Neutrophil (primary cell): ENCODE results near the gene EEF1AKMT1.

ENCODE experiments used
- H3K27ac ChIP-seq: fragments of 200-600 bp; sonication (generic); 2 replicates; pipeline ENCODE4 v1.5.1; 2016; ENCODE audit warnings: mild to moderate bottlenecking, moderate library complexity
- H3K27me3 ChIP-seq: fragments of 200-600 bp; sonication (generic); 2 replicates; pipeline ENCODE4 v1.6.0; 2016; ENCODE audit warnings: mild to moderate bottlenecking
- H3K36me3 ChIP-seq: fragments of 200-600 bp; sonication (generic); 2 replicates; pipeline ENCODE4 v1.5.1; 2017
- H3K4me1 ChIP-seq, 2 experiments: fragments of 200-600 bp in 1 of 2; sonication (generic) in 1 of 2; 1 replicate in 1 of 2; 2 replicates in 1 of 2; pipeline versions ENCODE4 v1.5.1 to v1.6.1; 2013 to 2016; ENCODE audit warnings: low read depth in 1 of 2, low read length in 1 of 2, mild to moderate bottlenecking in 1 of 2, moderate library complexity in 1 of 2; ENCODE audit not compliant: control insufficient read depth in 1 of 2, insufficient read depth in 1 of 2
- H3K4me3 ChIP-seq, 2 experiments: fragments of 200-600 bp in 1 of 2; sonication (generic) in 1 of 2; 1 replicate in 1 of 2; 2 replicates in 1 of 2; pipeline ENCODE4 v1.5.1; 2013 to 2016; ENCODE audit warnings: low read depth in 1 of 2, low read length in 1 of 2, mild to moderate bottlenecking in 1 of 2, moderate library complexity in 1 of 2
- H3K9me3 ChIP-seq: fragments of 200-600 bp; sonication (generic); 2 replicates; pipeline ENCODE4 v1.5.1; 2016
- CTCF ChIP-seq: fragments of 200-600 bp; sonication (generic); IDR thresholded peaks from 2 replicates; pipeline ENCODE4 v1.5.1; 2016; ENCODE audit warnings: antibody characterized with exemption

The EEF1AKMT1 gene

GRCh38 chr13:20801707-20802106, 27.9 kb upstream of the EEF1AKMT1 start:
- no peaks in the 10 kb centered on the region for H3K9me3 ChIP-seq
- TF ChIP-seq CTCF, result no peak
- peaks cover 19% of the 10 kb centered on the region for H3K36me3 ChIP-seq
- no peaks in the 10 kb centered on the region for H3K4me1 ChIP-seq
- no peak overlapping the region for H3K4me3 ChIP-seq
- H3K27ac ChIP-seq, result no peak overlapping the region
- no peaks in the 10 kb centered on the region for H3K27me3 ChIP-seq

GRCh38 chr13:20799726-20800416, 26.1 kb upstream of the EEF1AKMT1 start:
- no peak overlapping the region for H3K4me3 ChIP-seq
- no peaks in the 10 kb centered on the region for H3K27me3 ChIP-seq
- no peak for TF ChIP-seq CTCF
- peaks cover 21% of the 10 kb centered on the region for H3K36me3 ChIP-seq
- no peaks in the 10 kb centered on the region for H3K9me3 ChIP-seq
- H3K4me1 ChIP-seq, result no peaks in the 10 kb centered on the region
- H3K27ac ChIP-seq, result no peak overlapping the region

- Histone ChIP-seq H3K4me3 (no peak overlapping the region), H3K9me3 (no peaks in the 10 kb centered on the region), H3K36me3 (peaks cover 25% of the 10 kb centered on the region), H3K27me3 (no peaks in the 10 kb centered on the region), H3K27ac (no peak overlapping the region), H3K4me1 (no peaks in the 10 kb centered on the region)
- TF ChIP-seq CTCF, result no peak
Measured at GRCh38 chr13:20798027-20798426, 24.3 kb upstream of the EEF1AKMT1 start.

- no peaks in the 10 kb centered on the region for H3K9me3 ChIP-seq
- peaks cover 26% of the 10 kb centered on the region for H3K36me3 ChIP-seq
- H3K4me1 ChIP-seq, result no peaks in the 10 kb centered on the region
- H3K27me3 ChIP-seq, result no peaks in the 10 kb centered on the region
- no peak overlapping the region for H3K4me3 ChIP-seq
- TF ChIP-seq CTCF, result no peak
- H3K27ac ChIP-seq, result no peak overlapping the region
Measured at GRCh38 chr13:20796791-20797508, 23.2 kb upstream of the EEF1AKMT1 start.

GRCh38 chr13:20789665-20790064, 15.9 kb upstream of the EEF1AKMT1 start:
- Histone ChIP-seq H3K9me3 (no peaks in the 10 kb centered on the region), H3K4me1 (no peaks in the 10 kb centered on the region), H3K27me3 (no peaks in the 10 kb centered on the region), H3K36me3 (peaks cover 27% of the 10 kb centered on the region), H3K4me3 (no peak overlapping the region), H3K27ac (no peak overlapping the region)
- no peak for TF ChIP-seq CTCF
